ENCODE measurements around the gene SRSF7.

DNA sequence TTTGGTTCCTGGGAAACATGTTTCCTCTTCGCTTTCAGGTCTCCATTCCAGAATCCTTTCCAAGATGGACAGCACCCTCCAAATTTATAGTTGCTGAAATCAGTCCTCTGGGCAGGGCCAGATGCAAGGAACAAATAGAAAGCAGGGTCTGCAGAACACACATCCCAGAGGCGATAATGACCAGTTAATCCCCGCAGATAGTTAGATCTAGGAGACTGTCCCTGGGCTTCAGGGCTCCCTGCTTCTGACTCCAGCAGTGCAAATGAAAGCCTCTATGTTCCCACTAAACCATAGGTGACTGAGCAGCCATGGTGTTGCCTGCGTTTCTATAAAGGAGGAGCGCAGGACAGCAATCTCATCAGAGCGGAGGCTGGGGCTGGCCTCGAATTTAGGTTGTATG is 38.7 kb downstream of the SRSF7 start:
- TF ChIP-seq, protein P1, sequence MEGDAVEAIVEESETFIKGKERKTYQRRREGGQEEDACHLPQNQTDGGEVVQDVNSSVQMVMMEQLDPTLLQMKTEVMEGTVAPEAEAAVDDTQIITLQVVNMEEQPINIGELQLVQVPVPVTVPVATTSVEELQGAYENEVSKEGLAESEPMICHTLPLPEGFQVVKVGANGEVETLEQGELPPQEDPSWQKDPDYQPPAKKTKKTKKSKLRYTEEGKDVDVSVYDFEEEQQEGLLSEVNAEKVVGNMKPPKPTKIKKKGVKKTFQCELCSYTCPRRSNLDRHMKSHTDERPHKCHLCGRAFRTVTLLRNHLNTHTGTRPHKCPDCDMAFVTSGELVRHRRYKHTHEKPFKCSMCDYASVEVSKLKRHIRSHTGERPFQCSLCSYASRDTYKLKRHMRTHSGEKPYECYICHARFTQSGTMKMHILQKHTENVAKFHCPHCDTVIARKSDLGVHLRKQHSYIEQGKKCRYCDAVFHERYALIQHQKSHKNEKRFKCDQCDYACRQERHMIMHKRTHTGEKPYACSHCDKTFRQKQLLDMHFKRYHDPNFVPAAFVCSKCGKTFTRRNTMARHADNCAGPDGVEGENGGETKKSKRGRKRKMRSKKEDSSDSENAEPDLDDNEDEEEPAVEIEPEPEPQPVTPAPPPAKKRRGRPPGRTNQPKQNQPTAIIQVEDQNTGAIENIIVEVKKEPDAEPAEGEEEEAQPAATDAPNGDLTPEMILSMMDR (IDR thresholded peaks at IDR 0.05): no peak
- no peak for TF ChIP-seq POLR2A (IDR thresholded peaks at IDR 0.05)
